Activated CD4-positive, CD25-positive, alpha-beta regulatory T cell treated with anti-CD3 and anti-CD28 coated beads, Interleukin-2, amount 50 U/mL, for 16 hours (primary cell): ENCODE measurements around the gene CDK11A.
"Not testable (repeated sequence)": the region's sequence is repeated elsewhere in the genome, so short reads cannot be mapped to it uniquely, and the experiment has no call there.

ENCODE experiments used
- DNase-seq: peaks from one replicate; pipeline ENCODE4 v3.0.0-alpha.2; 2020; ENCODE audit warnings: low read depth, low spot score

Gene CDK11A

DNA sequence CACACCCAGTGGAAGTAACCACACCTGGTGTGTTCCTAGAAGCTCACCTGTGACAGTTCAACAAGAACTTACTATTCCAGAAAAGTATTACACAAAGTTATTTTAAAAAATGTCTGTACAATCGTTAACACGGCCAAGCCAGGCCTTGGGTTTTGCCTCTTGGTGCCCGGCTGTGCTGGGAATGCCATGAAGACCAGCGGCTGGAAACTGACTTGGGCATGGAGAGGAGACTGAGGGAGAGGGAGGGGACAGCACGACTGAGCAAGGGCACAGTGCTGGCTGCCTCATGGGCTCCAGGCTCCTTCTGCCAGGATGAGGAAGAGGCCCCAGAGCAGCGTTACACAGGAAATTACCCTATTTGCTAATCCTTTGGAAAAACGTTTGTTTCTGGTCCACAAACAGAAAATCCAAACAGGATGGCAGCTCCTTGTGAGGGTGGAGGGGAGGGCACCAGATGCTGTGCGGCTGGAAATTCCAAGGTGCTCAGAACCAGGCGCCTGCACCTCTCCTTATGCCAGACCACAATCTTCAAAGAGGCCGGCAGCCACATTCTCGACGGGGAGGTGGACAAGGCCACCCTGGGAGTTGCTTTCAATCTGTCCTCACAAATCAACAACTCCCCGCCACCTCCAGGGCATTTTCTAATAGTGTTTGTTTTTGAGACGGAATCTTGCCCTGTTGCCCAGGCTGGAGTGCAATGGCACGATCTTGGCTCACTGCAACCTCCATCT, 61.2 kb downstream of the CDK11A start:
- DNase-seq: not testable (repeated sequence)

- DNase-seq: not testable (repeated sequence)
Observed at GRCh38 chr1:1662392-1662791, 61.8 kb downstream of the CDK11A start.

DNA sequence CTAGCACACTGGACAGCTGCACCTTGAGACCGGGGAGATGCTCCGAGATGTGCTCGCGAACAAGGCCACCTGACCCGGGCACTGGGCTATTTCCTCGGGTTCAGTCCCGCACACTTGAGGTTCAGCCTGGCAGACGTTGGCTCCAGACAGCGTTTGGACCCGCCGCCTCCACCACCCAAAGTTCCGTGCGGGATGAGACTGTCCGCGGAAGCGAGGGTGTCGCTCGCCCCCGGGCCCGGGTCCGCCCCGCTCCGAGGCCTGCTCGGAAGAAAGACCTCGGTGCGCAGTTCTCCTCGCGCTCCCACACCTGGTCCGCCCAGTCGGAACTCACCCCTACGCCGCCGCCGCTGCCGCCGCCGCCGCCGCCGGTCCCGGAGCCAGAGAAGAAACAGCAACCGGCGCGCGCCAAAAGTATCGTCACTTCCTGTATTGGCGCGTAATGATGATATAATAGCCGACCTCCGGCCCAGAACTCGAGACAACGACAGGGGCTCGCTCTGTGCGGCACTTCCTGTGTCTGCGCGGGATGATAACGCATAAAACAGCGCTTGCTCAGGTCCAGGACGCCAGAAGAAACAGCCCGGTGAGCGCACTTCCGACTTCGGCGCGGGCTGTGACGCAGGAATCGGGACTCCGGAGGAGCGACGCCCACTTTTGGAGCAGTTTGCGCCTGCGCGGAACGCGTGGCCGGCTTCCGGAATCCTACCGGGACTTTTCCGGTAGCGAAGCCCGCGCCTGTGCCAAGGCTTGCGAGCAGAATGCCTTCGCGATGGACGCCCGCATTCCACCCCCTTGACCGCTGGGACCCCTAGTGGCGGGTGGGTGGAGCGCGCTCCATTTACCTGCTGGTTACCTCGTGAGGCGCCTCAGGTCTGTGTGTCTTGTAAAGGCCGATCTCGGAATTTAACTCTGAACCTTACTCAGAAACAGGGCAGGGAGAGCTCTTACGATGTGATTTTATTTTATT, 65.3 kb downstream of the CDK11A start, which contains the start of gene CDK11B:
Gene CDK11B, minus strand, starts transcription at position 422 of the 967 bp plus-strand sequence. CDS start 1,519 bp downstream, outside the sequence.
- peak; percentile 100 for DNase-seq
